ENCODE measurements around the gene OLA1.

DNA sequence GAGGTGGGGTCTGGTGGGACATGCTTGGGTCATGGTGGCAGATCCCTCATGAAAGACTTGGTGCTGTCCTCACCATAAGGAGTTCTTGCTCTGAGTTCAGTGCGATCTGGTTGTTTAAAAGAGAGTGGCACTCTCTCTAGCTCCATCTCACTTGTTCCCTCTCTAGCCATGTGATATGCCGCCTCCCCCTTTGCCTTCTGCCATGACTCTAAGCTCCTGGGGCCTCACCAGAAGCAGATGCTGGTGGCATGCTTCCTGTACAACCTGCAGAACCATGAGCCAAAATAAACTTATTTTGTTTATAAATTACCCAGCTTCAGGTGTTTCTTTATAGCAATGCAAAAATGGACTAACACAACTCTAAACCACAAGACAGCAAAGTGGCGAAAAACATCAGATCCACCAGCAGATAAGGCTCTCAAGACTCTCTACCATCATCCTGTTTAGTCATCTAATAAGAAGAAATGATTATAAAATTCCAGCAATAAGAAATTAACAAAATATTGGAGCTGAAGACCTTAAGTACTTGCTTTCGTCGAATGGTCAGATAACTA lies 75.5 kb downstream of the OLA1 start:
- TF ChIP-seq CTCF (IDR thresholded peaks at IDR 0.05; ENCODE audit: poor library complexity, severe bottlenecking) (no peak), EZH2 (IDR thresholded peaks at IDR 0.05; ENCODE audit: borderline replicate concordance, insufficient read depth, low read length, poor library complexity, severe bottlenecking) (no peak), MXI1 (conservative IDR thresholded peaks at IDR 0.05; ENCODE audit: poor library complexity, severe bottlenecking) (no peak), SMC3 (conservative IDR thresholded peaks at IDR 0.05; ENCODE audit: poor library complexity) (no peak), RAD21 (conservative IDR thresholded peaks at IDR 0.05) (no peak), EP300 (conservative IDR thresholded peaks at IDR 0.05; ENCODE audit: poor library complexity, severe bottlenecking) (no peak), POLR2AphosphoS5 (IDR thresholded peaks at IDR 0.05) (no peak)
- TF ChIP-seq, protein P1, sequence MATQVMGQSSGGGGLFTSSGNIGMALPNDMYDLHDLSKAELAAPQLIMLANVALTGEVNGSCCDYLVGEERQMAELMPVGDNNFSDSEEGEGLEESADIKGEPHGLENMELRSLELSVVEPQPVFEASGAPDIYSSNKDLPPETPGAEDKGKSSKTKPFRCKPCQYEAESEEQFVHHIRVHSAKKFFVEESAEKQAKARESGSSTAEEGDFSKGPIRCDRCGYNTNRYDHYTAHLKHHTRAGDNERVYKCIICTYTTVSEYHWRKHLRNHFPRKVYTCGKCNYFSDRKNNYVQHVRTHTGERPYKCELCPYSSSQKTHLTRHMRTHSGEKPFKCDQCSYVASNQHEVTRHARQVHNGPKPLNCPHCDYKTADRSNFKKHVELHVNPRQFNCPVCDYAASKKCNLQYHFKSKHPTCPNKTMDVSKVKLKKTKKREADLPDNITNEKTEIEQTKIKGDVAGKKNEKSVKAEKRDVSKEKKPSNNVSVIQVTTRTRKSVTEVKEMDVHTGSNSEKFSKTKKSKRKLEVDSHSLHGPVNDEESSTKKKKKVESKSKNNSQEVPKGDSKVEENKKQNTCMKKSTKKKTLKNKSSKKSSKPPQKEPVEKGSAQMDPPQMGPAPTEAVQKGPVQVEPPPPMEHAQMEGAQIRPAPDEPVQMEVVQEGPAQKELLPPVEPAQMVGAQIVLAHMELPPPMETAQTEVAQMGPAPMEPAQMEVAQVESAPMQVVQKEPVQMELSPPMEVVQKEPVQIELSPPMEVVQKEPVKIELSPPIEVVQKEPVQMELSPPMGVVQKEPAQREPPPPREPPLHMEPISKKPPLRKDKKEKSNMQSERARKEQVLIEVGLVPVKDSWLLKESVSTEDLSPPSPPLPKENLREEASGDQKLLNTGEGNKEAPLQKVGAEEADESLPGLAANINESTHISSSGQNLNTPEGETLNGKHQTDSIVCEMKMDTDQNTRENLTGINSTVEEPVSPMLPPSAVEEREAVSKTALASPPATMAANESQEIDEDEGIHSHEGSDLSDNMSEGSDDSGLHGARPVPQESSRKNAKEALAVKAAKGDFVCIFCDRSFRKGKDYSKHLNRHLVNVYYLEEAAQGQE (IDR thresholded peaks at IDR 0.05; ENCODE audit: borderline replicate concordance), result no peak
